HG02678 (cell line): Measurements from ENCODE around the gene TCF21.
"Not testable (repeated sequence)": the region's sequence is repeated elsewhere in the genome, so short reads cannot be mapped to it uniquely, and the experiment has no call there.

Experiments used
- ATAC-seq: cut with Tn5 transposase; IDR thresholded peaks from one replicate; pipeline ENCODE4 v1.9.1; 2021; ENCODE audit warnings: mild to moderate bottlenecking, moderate library complexity; ENCODE audit not compliant: unreplicated experiment

Gene TCF21

GRCh38 chr6:133888929-133889556 lies at the start of gene TCF21:
TSS of gene TCF21 (plus strand) at chr6:133889113. CDS start at chr6:133889398, 285 bp downstream.
- no peak for ATAC-seq

- ATAC-seq: no peak
Observed at GRCh38 chr6:133841176-133841575, 47.7 kb upstream of the TCF21 start.

GRCh38 chr6:133843098-133843497 lies 45.8 kb upstream of the TCF21 start:
- no peak for ATAC-seq

- no peak for ATAC-seq
Observed at GRCh38 chr6:133844709-133845108, 44.2 kb upstream of the TCF21 start.

GRCh38 chr6:133854041-133854363 lies 34.9 kb upstream of the TCF21 start:
- no peak for ATAC-seq

GRCh38 chr6:133854364-133855275 lies 34.3 kb upstream of the TCF21 start:
- ATAC-seq: no peak

GRCh38 chr6:133855276-133855990 lies 33.5 kb upstream of the TCF21 start:
- ATAC-seq: no peak

GRCh38 chr6:133855991-133856370 lies 32.9 kb upstream of the TCF21 start:
- ATAC-seq: no peak

GRCh38 chr6:133856911-133857310 lies 32.0 kb upstream of the TCF21 start:
- ATAC-seq: no peak

GRCh38 chr6:133857696-133858095 lies 31.2 kb upstream of the TCF21 start:
- no peak for ATAC-seq

GRCh38 chr6:133861337-133861736 lies 27.6 kb upstream of the TCF21 start:
- not testable (repeated sequence) for ATAC-seq

GRCh38 chr6:133863228-133863627 lies 25.7 kb upstream of the TCF21 start:
- no peak for ATAC-seq

GRCh38 chr6:133865680-133866079 lies 23.2 kb upstream of the TCF21 start:
- no peak for ATAC-seq

- no peak for ATAC-seq
Observed at GRCh38 chr6:133871131-133871530, 17.8 kb upstream of the TCF21 start.

GRCh38 chr6:133873538-133873937 lies 15.4 kb upstream of the TCF21 start:
- no peak for ATAC-seq

- ATAC-seq: no peak
Observed at GRCh38 chr6:133877116-133877515, 11.8 kb upstream of the TCF21 start.

GRCh38 chr6:133880006-133880405 lies 8.9 kb upstream of the TCF21 start:
- ATAC-seq: no peak

- no peak for ATAC-seq
Observed at GRCh38 chr6:133880896-133881295, 8.0 kb upstream of the TCF21 start.

- ATAC-seq: no peak
Observed at GRCh38 chr6:133886104-133886775, 2.7 kb upstream of the TCF21 start.

GRCh38 chr6:133887156-133887879 lies 1.6 kb upstream of the TCF21 start:
- no peak for ATAC-seq

GRCh38 chr6:133887880-133888230 lies 1.1 kb upstream of the TCF21 start:
- no peak for ATAC-seq
